Breast epithelium (tissue), 3 donors: ENCODE measurements around the gene FAF1.

Experiments used
- CTCF ChIP-seq, 3 donors: fragments of 450-650 bp; IDR thresholded peaks; one replicate each; pipeline ENCODE4 v1.5.1; 2016 to 2017; ENCODE audit warnings: antibody characterized with exemption in 3 of 3, mild to moderate bottlenecking in 3 of 3, moderate library complexity in 3 of 3
- POLR2A ChIP-seq: fragments of 450-650 bp; IDR thresholded peaks from one replicate; pipeline ENCODE4 v1.6.1; 2016; ENCODE audit warnings: antibody characterized with exemption, mild to moderate bottlenecking, moderate library complexity
- POLR2AphosphoS5 ChIP-seq, 3 donors: sonication (generic); formaldehyde crosslinking; IDR thresholded peaks; one replicate each; pipeline ENCODE4 v1.6.1; 2017; ENCODE audit warnings: antibody characterized with exemption in 3 of 3

DNA sequence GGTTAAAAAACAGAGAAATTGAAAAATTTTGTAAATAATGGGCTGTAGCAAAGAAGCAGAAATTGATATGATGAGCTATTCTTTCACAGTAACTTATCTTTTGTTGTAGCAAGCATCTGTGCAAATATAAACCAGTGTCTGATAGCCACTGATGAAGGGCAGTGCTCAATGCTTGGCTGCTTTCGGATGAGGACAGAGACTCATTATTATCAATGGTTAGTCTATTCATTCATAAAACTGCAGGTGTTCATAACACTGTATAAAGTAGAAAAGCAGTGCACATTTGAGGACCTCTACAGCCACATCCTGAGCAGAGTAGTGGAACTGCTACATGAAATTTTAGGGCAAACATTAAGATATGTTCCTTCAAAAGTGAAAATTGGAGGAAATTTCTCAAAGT, 107.2 kb downstream of the FAF1 start:
- TF ChIP-seq CTCF (IDR thresholded peaks at IDR 0.05) (no peak), POLR2A (no peak), POLR2AphosphoS5 (IDR thresholded peaks at IDR 0.05) (no peak)
